ENCODE measurements around the gene BNC2. TPM values are rescaled to one million over a fixed set of nuclear protein-coding genes. Genes with fewer than 3 reads are reported as not detected.

Gene BNC2
- total and polyA plus RNA-seq, 4 experiments from 2014 or later: not detected

- Histone ChIP-seq H3K9me3 (ENCODE audit: control insufficient read depth in 1 of 2, low read length in 2 of 2) (no peaks in the 10 kb centered on the region), H3K27ac (ENCODE audit: low read depth, low read length) (no peak overlapping the region), H3K4me3 (ENCODE audit: low read length in 2 of 2) (no peak overlapping the region), H3K27me3 (ENCODE audit: insufficient read depth, low read length) (no peaks in the 10 kb centered on the region), H3K36me3 (ENCODE audit: insufficient read depth, low read length) (no peaks in the 10 kb centered on the region), H3K4me1 (ENCODE audit: insufficient read depth, low read length) (no peaks in the 10 kb centered on the region)
- Mint-ChIP-seq H3K9me3 (peaks cover 0 to 11% (median 5%) of the 10 kb centered on the region in 8 donors), H3K27ac (no peak overlapping the region), H3K4me3 (no peak overlapping the region), H3K4me1 (no peaks in the 10 kb centered on the region), H3K27me3 (no peaks in the 10 kb centered on the region), H3K36me3 (no peaks in the 10 kb centered on the region)
- DNase-seq: no peak
- intact Hi-C loops (cut with micrococcal nuclease): no loop called here
- ChIA-PET CTCF (ENCODE audit: partially characterized antibody) (no interaction called here), POLR2A (ENCODE audit: partially characterized antibody) (no interaction called here)
These were observed 45.7 kb downstream of the BNC2 start for GRCh38 chr9:16824545-16825330.

- no peak overlapping the region for H3K4me3 Mint-ChIP-seq
- no peak overlapping the region for H3K27ac Mint-ChIP-seq
- no peak for DNase-seq
- POLR2A ChIA-PET (ENCODE audit: partially characterized antibody): no interaction called here
- no peaks in the 10 kb centered on the region for H3K4me1 Mint-ChIP-seq
- Histone ChIP-seq H3K36me3 (ENCODE audit: insufficient read depth, low read length) (no peaks in the 10 kb centered on the region), H3K4me3 (ENCODE audit: low read length in 2 of 2) (no peak overlapping the region), H3K27me3 (ENCODE audit: insufficient read depth, low read length) (no peaks in the 10 kb centered on the region), H3K27ac (ENCODE audit: low read depth, low read length) (no peak overlapping the region), H3K4me1 (ENCODE audit: insufficient read depth, low read length) (no peaks in the 10 kb centered on the region), H3K9me3 (ENCODE audit: control insufficient read depth in 1 of 2, low read length in 2 of 2) (no peaks in the 10 kb centered on the region)
- no peaks in the 10 kb centered on the region for H3K27me3 Mint-ChIP-seq
- intact Hi-C loops (cut with micrococcal nuclease): no loop called here
- CTCF ChIA-PET (ENCODE audit: partially characterized antibody): no interaction called here
- peaks cover 0 to 11% (median 5%) of the 10 kb centered on the region in 8 donors for H3K9me3 Mint-ChIP-seq
- no peaks in the 10 kb centered on the region for H3K36me3 Mint-ChIP-seq
These were observed 46.6 kb downstream of the BNC2 start for GRCh38 chr9:16823906-16824305.

- Histone ChIP-seq H3K36me3 (ENCODE audit: insufficient read depth, low read length) (no peaks in the 10 kb centered on the region), H3K9me3 (ENCODE audit: control insufficient read depth in 1 of 2, low read length in 2 of 2) (no peaks in the 10 kb centered on the region), H3K4me1 (ENCODE audit: insufficient read depth, low read length) (no peaks in the 10 kb centered on the region), H3K27me3 (ENCODE audit: insufficient read depth, low read length) (no peaks in the 10 kb centered on the region), H3K4me3 (ENCODE audit: low read length in 2 of 2) (no peak overlapping the region), H3K27ac (ENCODE audit: low read depth, low read length) (no peak overlapping the region)
- Mint-ChIP-seq H3K36me3 (no peaks in the 10 kb centered on the region), H3K27ac (no peak overlapping the region), H3K9me3 (peaks cover 0 to 5% (median 3%) of the 10 kb centered on the region in 8 donors), H3K27me3 (no peaks in the 10 kb centered on the region), H3K4me3 (no peak overlapping the region), H3K4me1 (no peaks in the 10 kb centered on the region)
- POLR2A ChIA-PET (ENCODE audit: partially characterized antibody): no interaction called here
- intact Hi-C loops (cut with micrococcal nuclease): no loop called here
- DNase-seq: no peak
- CTCF ChIA-PET (ENCODE audit: partially characterized antibody): no interaction called here
These were observed 49.1 kb downstream of the BNC2 start for GRCh38 chr9:16821344-16821743.

- CTCF ChIA-PET (ENCODE audit: partially characterized antibody): no interaction called here
- no peaks in the 10 kb centered on the region for H3K36me3 Mint-ChIP-seq
- Histone ChIP-seq H3K27ac (ENCODE audit: low read depth, low read length) (no peak overlapping the region), H3K4me3 (ENCODE audit: low read length in 2 of 2) (no peak overlapping the region), H3K4me1 (ENCODE audit: insufficient read depth, low read length) (no peaks in the 10 kb centered on the region), H3K9me3 (ENCODE audit: control insufficient read depth in 1 of 2, low read length in 2 of 2) (no peaks in the 10 kb centered on the region), H3K36me3 (ENCODE audit: insufficient read depth, low read length) (no peaks in the 10 kb centered on the region), H3K27me3 (ENCODE audit: insufficient read depth, low read length) (no peaks in the 10 kb centered on the region)
- H3K27ac Mint-ChIP-seq: no peak overlapping the region
- intact Hi-C loops (cut with micrococcal nuclease): no loop called here
- H3K27me3 Mint-ChIP-seq: no peaks in the 10 kb centered on the region
- DNase-seq: no peak
- POLR2A ChIA-PET (ENCODE audit: partially characterized antibody): no interaction called here
- H3K9me3 Mint-ChIP-seq: peaks cover 0 to 12% (median 4%) of the 10 kb centered on the region in 8 donors
- H3K4me3 Mint-ChIP-seq: no peak overlapping the region
- no peaks in the 10 kb centered on the region for H3K4me1 Mint-ChIP-seq
These were observed 53.0 kb downstream of the BNC2 start for GRCh38 chr9:16817514-16817913.

- no peak for DNase-seq
- no peak overlapping the region for H3K27ac Mint-ChIP-seq
- no peaks in the 10 kb centered on the region for H3K9me3 ChIP-seq (ENCODE audit: control insufficient read depth in 1 of 2, low read length in 2 of 2)
- H3K36me3 Mint-ChIP-seq: no peaks in the 10 kb centered on the region
- no peaks in the 10 kb centered on the region for H3K36me3 ChIP-seq (ENCODE audit: insufficient read depth, low read length)
- ChIA-PET POLR2A (ENCODE audit: partially characterized antibody) (no interaction called here), CTCF (ENCODE audit: partially characterized antibody) (no interaction called here)
- peaks cover 0 to 12% (median 4%) of the 10 kb centered on the region in 8 donors for H3K9me3 Mint-ChIP-seq
- H3K27me3 Mint-ChIP-seq: no peaks in the 10 kb centered on the region
- no peaks in the 10 kb centered on the region for H3K27me3 ChIP-seq (ENCODE audit: insufficient read depth, low read length)
- no peak overlapping the region for H3K4me3 ChIP-seq (ENCODE audit: low read length in 2 of 2)
- no peak overlapping the region for H3K27ac ChIP-seq (ENCODE audit: low read depth, low read length)
- no peaks in the 10 kb centered on the region for H3K4me1 Mint-ChIP-seq
- intact Hi-C loops (cut with micrococcal nuclease): no loop called here
- H3K4me3 Mint-ChIP-seq: no peak overlapping the region
- H3K4me1 ChIP-seq (ENCODE audit: insufficient read depth, low read length): no peaks in the 10 kb centered on the region
These were observed 53.5 kb downstream of the BNC2 start for GRCh38 chr9:16817002-16817401.

- no peak overlapping the region for H3K4me3 Mint-ChIP-seq
- peaks cover 2 to 17% (median 4%) of the 10 kb centered on the region in 8 donors for H3K9me3 Mint-ChIP-seq
- no peaks in the 10 kb centered on the region for H3K4me1 ChIP-seq (ENCODE audit: insufficient read depth, low read length)
- ChIA-PET POLR2A (ENCODE audit: partially characterized antibody) (no interaction called here), CTCF (ENCODE audit: partially characterized antibody) (no interaction called here)
- H3K27me3 Mint-ChIP-seq: no peaks in the 10 kb centered on the region
- H3K27ac ChIP-seq (ENCODE audit: low read depth, low read length): no peak overlapping the region
- H3K36me3 ChIP-seq (ENCODE audit: insufficient read depth, low read length): no peaks in the 10 kb centered on the region
- intact Hi-C loops (cut with micrococcal nuclease): no loop called here
- H3K4me3 ChIP-seq (ENCODE audit: low read length in 2 of 2): no peak overlapping the region
- H3K36me3 Mint-ChIP-seq: no peaks in the 10 kb centered on the region
- no peak for DNase-seq
- H3K4me1 Mint-ChIP-seq: no peaks in the 10 kb centered on the region
- H3K27ac Mint-ChIP-seq: no peak overlapping the region
- no peaks in the 10 kb centered on the region for H3K27me3 ChIP-seq (ENCODE audit: insufficient read depth, low read length)
- no peaks in the 10 kb centered on the region for H3K9me3 ChIP-seq (ENCODE audit: control insufficient read depth in 1 of 2, low read length in 2 of 2)
These were observed 54.5 kb downstream of the BNC2 start for GRCh38 chr9:16816011-16816410.

- Mint-ChIP-seq H3K4me3 (no peak overlapping the region), H3K36me3 (no peaks in the 10 kb centered on the region), H3K4me1 (no peaks in the 10 kb centered on the region), H3K27me3 (no peaks in the 10 kb centered on the region), H3K9me3 (peaks cover 2 to 12% (median 4%) of the 10 kb centered on the region in 8 donors), H3K27ac (no peak overlapping the region)
- CTCF ChIA-PET (ENCODE audit: partially characterized antibody): no interaction called here
- no peak for DNase-seq
- no peaks in the 10 kb centered on the region for H3K9me3 ChIP-seq (ENCODE audit: control insufficient read depth in 1 of 2, low read length in 2 of 2)
- no peak overlapping the region for H3K27ac ChIP-seq (ENCODE audit: low read depth, low read length)
- intact Hi-C loops (cut with micrococcal nuclease): no loop called here
- H3K4me3 ChIP-seq (ENCODE audit: low read length in 2 of 2): no peak overlapping the region
- POLR2A ChIA-PET (ENCODE audit: partially characterized antibody): no interaction called here
- no peaks in the 10 kb centered on the region for H3K36me3 ChIP-seq (ENCODE audit: insufficient read depth, low read length)
- no peaks in the 10 kb centered on the region for H3K4me1 ChIP-seq (ENCODE audit: insufficient read depth, low read length)
- no peaks in the 10 kb centered on the region for H3K27me3 ChIP-seq (ENCODE audit: insufficient read depth, low read length)
These were observed 55.4 kb downstream of the BNC2 start for GRCh38 chr9:16815079-16815478.

Data from CD4-positive, alpha-beta memory T cell (primary cell).